Suppressor macrophage treated with lipopolysaccharide for 1 hour (primary cell): ENCODE measurements around the gene PRPF40A.

Experiments
- DNase-seq, 3 donors: peaks; one replicate each; pipeline ENCODE4 v3.0.0-alpha.2; 2020 to 2022

PRPF40A gene

GRCh38 chr2:152648336-152648735, 68.9 kb downstream of the PRPF40A start:
- peak in 1 of 3 donors; percentile 19 for DNase-seq

DNA sequence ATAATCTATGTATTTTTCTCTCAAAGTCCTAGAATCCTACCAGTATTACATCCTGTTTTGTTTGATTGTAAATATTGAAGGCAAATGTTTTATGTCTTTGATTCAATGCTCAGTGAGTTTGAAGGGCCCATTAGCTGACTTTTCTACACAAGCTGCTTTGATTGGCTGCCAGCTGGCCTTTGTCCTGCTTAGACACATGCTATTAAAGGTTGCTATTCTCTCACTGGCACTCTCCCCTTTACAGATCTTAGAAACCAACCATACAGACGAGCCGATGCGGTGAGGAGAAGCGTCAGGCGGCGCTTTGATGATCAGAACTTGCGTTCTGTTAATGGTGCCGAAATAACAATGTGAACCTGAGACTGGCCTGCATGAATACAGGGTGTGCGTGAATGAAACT, 69.7 kb downstream of the PRPF40A start:
- no peak for DNase-seq

- no peak for DNase-seq
Observed at GRCh38 chr2:152646775-152647174, 70.5 kb downstream of the PRPF40A start.

GRCh38 chr2:152646264-152646663, 71.0 kb downstream of the PRPF40A start:
- no peak for DNase-seq

DNA sequence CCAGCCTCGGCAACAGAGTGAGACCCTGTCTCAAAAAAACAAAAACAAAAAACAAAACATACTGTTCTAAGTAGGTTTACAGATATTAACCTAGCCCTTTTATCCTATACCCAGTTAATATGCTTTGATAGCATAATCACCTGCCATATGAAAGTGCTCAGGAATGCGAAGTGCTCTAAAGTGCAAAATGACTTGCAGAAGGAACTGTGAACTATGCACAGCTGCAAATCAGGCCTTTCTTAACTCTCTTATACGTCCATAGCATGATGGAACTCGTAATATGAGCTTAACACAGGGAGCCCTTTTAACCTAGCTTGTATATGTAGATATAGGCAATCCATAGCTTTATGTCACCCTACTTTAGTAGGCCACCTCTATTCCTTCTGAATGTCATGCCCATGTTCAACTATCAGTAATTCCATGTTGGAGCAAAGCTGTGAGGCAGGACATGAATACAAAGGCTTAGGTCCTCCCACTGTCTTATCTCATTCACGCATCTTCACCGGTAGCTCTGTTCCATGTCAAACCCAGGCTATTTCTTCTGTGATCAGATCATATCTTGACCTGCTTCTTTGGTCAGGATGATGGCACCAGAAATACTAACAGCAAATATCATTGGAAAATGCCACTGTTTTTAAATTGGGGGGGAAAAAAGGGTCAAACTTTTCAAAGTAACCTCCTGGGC, 72.9 kb downstream of the PRPF40A start:
- no peak for DNase-seq

DNA sequence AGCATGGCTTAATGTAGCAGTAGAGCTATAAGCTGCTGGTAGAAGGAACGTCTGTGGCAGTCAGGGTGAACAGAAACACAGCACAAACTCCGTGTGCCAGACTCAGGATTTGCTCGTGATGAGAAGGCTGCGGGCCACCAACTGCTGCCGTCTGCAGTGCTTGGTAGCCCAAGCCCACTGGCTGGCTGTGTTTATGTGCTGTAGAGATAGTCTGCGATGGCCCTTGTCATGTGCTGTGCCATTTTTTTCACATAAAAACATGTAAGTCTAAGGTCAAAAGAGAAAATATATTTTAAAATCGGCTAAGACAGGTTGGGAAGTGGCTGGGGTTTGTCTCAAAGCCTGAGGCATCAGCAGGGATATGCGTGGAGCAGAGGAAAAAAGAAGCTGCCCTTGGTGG, 78.7 kb downstream of the PRPF40A start:
- no peak for DNase-seq

GRCh38 chr2:152638056-152638455, 79.2 kb downstream of the PRPF40A start:
- no peak for DNase-seq

DNA sequence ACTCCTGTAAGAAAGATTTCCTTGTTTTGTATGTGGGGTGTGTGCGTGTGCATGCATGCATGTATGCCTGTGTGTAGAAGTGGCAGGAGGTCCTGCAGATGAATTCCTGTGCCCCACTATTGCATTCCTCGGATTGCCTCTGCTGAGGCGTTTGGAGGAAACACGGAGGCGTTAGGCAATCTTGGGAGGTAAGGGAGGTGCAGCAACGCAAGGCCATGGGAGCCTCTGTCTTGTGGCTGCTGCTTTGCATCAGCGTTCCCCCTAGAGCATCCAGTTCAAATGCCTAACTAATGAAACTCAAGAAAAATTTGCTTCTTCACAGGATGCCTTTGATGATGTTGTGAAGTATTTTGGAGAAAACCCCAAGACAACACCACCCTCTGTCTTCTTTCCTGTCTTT, 80.0 kb downstream of the PRPF40A start:
- DNase-seq: no peak

- peak; percentile 65 to 74 (median 73) for DNase-seq
Observed at GRCh38 chr2:152635635-152636298, 81.5 kb downstream of the PRPF40A start.

GRCh38 chr2:152632736-152633135, 84.5 kb downstream of the PRPF40A start:
- no peak for DNase-seq

GRCh38 chr2:152630466-152630865, 86.8 kb downstream of the PRPF40A start:
- DNase-seq: no peak

DNA sequence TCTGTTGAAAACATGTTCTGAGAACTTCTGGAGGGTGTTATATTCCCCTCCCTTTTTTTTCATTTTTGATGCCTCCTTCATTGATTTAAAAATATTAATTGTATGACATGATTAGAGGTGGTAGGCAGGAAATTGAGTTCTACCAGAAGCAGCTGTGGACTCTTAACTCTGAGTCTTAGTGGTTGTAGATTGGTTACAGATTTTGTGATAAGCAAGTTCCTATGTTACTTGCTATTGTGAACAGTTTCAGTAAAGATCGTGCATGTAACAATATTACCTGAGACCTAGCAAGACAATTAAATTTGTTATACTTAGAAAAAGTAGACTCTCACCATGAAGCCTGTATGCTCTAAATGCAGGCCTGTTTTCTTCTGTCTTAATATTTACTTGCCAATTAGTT, 88.1 kb downstream of the PRPF40A start:
- no peak for DNase-seq

DNA sequence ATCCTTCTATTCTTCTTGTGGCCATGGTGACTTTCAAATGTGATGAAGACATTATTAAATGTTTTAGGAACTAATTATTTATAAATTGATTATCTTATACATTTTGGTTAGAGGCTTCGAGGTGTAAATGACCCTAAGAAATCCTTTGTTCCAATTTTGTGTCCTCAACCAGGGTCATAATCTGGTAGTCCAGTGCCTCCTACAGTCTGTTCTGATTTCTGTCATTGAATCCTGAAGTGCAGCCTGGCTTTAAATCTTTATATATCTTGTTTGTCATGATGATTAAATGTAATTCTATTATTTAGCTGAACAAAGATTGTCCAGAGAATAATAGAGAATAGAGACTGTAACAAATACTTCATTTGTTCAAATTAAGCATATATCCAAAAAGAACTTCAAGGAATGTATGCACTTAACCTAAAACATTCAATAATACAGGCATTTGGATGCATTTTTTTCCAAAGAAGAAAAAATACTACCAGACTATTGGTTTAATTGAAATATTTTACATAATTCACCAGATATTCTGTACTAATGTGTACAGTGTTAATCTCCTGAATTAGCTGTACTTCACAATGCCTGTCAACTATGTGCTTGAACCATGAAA, 89.8 kb downstream of the PRPF40A start:
- peak; percentile 50 to 70 (median 68) for DNase-seq

- no peak for DNase-seq
Observed at GRCh38 chr2:152626911-152627339, 90.3 kb downstream of the PRPF40A start.

GRCh38 chr2:152624805-152625204, 92.5 kb downstream of the PRPF40A start:
- DNase-seq: no peak

DNA sequence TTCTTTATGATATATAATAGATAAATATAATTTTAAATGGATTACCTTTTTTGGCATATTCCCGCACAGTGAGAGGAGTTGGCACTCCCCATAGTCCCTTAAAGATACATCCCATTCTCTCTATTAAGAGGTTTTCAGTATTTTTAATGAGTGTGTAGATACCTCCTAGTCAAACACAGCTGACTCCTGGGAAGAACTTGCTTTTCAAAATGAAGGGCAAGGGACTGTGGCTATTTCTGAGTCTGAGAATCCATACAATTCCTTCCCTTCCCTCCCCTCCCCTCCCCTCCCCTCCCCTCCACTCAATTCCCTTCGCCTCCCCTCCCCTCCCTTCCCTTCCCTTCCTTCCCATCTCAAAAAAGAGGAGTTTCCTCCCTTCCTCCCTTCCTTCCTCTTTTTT, 93.5 kb downstream of the PRPF40A start:
- no peak for DNase-seq

DNA sequence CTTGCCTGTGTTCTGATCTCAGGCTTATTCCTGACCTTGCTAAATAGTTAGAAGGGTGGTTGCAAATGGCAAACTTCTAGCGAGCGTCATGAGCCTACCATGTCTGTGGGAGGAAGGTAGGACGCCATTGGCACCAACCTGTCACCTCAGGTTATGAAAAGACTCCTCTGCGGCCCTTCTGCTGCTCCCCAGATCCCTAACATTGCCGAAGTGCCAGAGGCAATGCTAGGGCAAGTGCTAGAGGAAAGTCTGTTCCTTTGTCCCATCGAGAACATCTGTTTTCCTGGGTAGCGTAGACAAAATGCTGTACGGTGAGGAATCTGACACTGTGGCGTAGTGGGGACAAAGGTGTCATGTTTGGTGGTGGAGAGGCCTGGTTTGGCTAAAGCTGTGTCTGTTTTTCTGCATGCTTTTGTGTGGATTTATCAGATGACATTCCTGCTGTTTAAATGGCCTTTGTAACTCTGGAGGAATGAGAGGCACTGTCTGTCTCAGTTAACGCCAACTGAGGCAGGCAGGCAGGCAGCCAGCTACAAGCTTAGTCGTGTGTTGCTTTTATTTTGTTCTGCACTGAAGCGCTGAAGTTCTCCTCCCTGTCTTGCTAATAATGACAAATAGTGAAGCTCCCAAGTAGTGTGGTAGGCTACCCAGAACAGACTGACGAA, 94.1 kb downstream of the PRPF40A start:
- no peak for DNase-seq

DNA sequence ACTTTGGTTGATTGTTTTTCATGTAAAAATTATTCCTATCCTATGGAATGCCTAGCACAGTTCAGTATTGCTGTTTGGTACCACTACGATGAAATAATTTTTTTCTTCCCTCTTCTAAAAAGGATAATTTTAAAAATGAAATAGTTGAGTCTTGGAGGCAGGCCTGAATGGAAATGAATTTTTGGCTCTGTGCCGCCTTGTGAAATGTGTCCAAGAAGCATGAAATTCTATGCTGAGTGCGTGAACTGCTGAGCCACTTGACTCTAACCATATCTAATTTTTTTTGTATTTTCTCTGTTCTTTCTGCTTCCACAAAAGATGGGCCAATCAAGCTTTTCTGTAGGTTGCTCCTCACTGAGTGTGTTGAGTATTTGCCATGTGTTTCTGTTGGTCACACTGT, 95.0 kb downstream of the PRPF40A start:
- peak in 1 of 3 donors; percentile 7 for DNase-seq

DNA sequence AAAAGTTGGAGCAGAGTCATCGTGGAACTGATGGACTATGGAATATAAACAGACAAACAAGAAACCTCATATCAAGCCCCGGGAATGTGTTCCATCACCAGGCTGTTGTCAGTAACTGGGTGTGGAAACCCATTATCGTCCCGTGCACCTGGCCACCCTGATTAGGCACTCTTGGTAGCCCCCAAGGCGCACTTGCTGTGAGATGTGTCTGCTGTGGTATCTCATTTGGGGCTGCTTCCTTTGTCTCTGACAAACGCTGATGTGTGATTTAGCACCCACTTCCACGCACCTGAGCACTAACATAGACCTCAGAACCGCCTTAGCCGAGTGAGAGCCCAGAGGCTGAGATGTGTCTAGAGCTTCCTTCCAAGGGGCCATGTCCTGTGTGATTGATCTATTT, 96.3 kb downstream of the PRPF40A start:
- peak in 1 of 3 donors; percentile 9 for DNase-seq

DNA sequence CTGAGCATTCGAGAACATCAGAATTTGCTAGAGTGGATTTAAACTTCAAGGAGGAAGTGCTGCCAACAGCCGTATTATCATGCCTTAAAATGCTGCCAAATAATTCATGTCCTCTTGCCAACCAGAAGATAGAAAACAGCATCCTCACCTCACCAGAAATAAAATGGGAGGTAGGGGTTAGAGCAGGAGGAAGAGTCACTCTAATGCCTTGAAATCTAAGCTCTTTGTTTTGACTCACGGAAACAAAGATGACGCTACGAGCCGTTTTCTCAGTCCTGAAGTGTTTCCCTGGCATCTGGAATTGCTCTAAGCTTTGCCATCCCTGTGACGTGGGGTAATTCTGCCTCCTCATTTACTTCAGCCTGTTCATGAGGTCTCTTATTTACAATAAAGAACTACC, 97.1 kb downstream of the PRPF40A start:
- no peak for DNase-seq

- DNase-seq: peak in 1 of 3 donors; percentile 15
Observed at GRCh38 chr2:152618193-152618564, 99.1 kb downstream of the PRPF40A start.

DNA sequence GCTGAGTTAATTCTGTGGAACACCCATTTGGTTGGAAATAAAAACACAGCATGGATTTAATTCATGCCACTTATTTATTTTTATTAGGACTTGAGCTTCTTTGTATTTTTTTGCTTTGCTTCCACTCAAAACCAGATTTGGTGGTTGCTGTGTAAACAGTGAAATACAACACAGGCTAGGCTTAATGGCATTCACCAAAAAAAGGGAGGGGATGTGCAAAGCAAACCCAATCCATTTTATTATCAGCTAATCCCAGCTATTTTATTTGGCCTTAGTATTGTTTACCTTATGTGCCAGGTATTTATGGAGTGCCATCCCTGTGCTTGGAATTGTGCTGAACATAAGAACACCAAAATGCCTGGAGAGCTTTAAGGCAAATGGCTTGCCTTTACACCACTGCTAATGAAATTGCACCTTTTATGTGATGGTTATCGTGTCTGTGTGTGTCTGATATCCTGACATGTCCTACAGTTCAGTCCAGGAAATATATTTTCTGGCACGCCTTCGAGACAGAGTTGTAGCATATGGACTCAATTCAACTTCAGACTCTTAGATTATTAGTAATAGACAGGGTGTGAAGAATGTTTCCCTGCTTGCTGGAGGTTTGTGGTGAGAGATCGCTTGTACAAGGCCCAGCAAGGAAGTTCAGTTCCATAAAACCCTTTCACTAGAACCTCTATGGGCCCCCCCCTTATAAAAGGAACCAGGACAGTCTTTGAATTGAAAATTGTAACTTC, 99.6 kb downstream of the PRPF40A start:
- peak in 1 of 3 donors; percentile 15 for DNase-seq

- no peak for DNase-seq
Observed at GRCh38 chr2:152615177-152615576, 102.1 kb downstream of the PRPF40A start.
